HEK293 (cell line): ENCODE data around the gene TEAD2.

Experiments used
- CTCF ChIA-PET: fragments of 350-600 bp; formaldehyde crosslinking; extraction: SDS; loops from one replicate; lab custom pipeline; 2021; ENCODE audit warnings: antibody characterized with exemption; lab: Yijun Ruan, JAX
- POLR2A ChIA-PET: fragments of 300-600 bp; formaldehyde crosslinking; extraction: SDS; loops from one replicate; lab custom pipeline; 2020; ENCODE audit warnings: antibody characterized with exemption, inconsistent platforms; lab: Yijun Ruan, JAX
- H3K27ac ChIP-seq: fragments of 200-500 bp; sonication (Bioruptor generic); 2 replicates; pipeline ENCODE4 v1.5.1; 2014; ENCODE audit warnings: low read depth, low read length, control low read depth, inconsistent platforms; ENCODE audit errors: extremely low read depth
- H3K36me3 ChIP-seq, 2 experiments: fragments of 200-500 bp in 1 of 2; sonication (Bioruptor generic) in 1 of 2; 1 replicate in 1 of 2; 2 replicates in 1 of 2; pipeline ENCODE4 v1.5.1; 2014 to 2017; ENCODE audit warnings: inconsistent platforms in 2 of 2, low read length in 2 of 2; ENCODE audit not compliant: control insufficient read depth in 2 of 2, insufficient read depth in 1 of 2
- H3K4me1 ChIP-seq: fragments of 200-500 bp; sonication (Bioruptor generic); 2 replicates; pipeline ENCODE4 v1.5.1; 2014; ENCODE audit warnings: mild to moderate bottlenecking, low read length, inconsistent platforms; ENCODE audit not compliant: control insufficient read depth, insufficient read depth
- H3K4me3 ChIP-seq: 2 replicates; pipeline ENCODE4 v1.5.1; 2011; ENCODE audit warnings: low read depth, mild to moderate bottlenecking, control low read depth, low read length, moderate library complexity
- H3K9me3 ChIP-seq: fragments of 200-500 bp; sonication (Bioruptor generic); 2 replicates; pipeline ENCODE4 v1.5.1; 2014; ENCODE audit warnings: low read depth, low read length, inconsistent platforms; ENCODE audit not compliant: control insufficient read depth, insufficient read depth
- EGR2 ChIP-seq: fragments of 450-650 bp; formaldehyde crosslinking; IDR thresholded peaks from 2 replicates; pipeline ENCODE4 v1.5.1; 2016; ENCODE audit warnings: low read depth, missing biosample characterization, missing genetic modification characterization
- GLI2 ChIP-seq: fragments of 450-650 bp; formaldehyde crosslinking; IDR thresholded peaks from 2 replicates; pipeline ENCODE4; 2017; ENCODE audit warnings: missing biosample characterization, missing genetic modification characterization, low read depth, borderline replicate concordance
- GLIS2 ChIP-seq: fragments of 450-650 bp; formaldehyde crosslinking; IDR thresholded peaks from 2 replicates; pipeline ENCODE4 v1.5.1; 2016; ENCODE audit warnings: missing biosample characterization, missing genetic modification characterization
- KLF16 ChIP-seq: fragments of 450-650 bp; formaldehyde crosslinking; IDR thresholded peaks from 2 replicates; pipeline ENCODE4 v1.5.1; 2017; ENCODE audit warnings: missing biosample characterization, missing genetic modification characterization
- SP3 ChIP-seq: fragments of 450-650 bp; formaldehyde crosslinking; IDR thresholded peaks from 2 replicates; pipeline ENCODE4 v1.5.1; 2016; ENCODE audit warnings: missing biosample characterization, missing genetic modification characterization
- YY2 ChIP-seq: fragments of 450-650 bp; formaldehyde crosslinking; IDR thresholded peaks from 2 replicates; pipeline ENCODE4 v1.5.1; 2016; ENCODE audit warnings: missing biosample characterization, missing genetic modification characterization
- ZBTB17 ChIP-seq: fragments of 450-650 bp; formaldehyde crosslinking; IDR thresholded peaks from 2 replicates; pipeline ENCODE4 v1.5.1; 2016; ENCODE audit warnings: missing biosample characterization, missing genetic modification characterization
- ZBTB7A ChIP-seq: fragments of 450-650 bp; formaldehyde crosslinking; IDR thresholded peaks from 2 replicates; pipeline ENCODE4 v1.5.1; 2016; ENCODE audit warnings: low read depth, missing biosample characterization, missing genetic modification characterization
- ZNF114 ChIP-seq: fragments of 450-650 bp; formaldehyde crosslinking; IDR thresholded peaks from 2 replicates; pipeline ENCODE4 v1.5.0; 2017; ENCODE audit warnings: missing biosample characterization, missing genetic modification characterization
- ZNF19 ChIP-seq: fragments of 450-650 bp; formaldehyde crosslinking; IDR thresholded peaks from 2 replicates; pipeline ENCODE4; 2016; ENCODE audit warnings: missing biosample characterization, missing genetic modification characterization, low read depth
- ZNF2 ChIP-seq: fragments of 450-650 bp; formaldehyde crosslinking; IDR thresholded peaks from 2 replicates; pipeline ENCODE4 v1.5.1; 2016; ENCODE audit warnings: missing biosample characterization, missing genetic modification characterization
- ZNF266 ChIP-seq: fragments of 450-650 bp; formaldehyde crosslinking; IDR thresholded peaks from 2 replicates; pipeline ENCODE4 v1.5.1; 2016; ENCODE audit warnings: missing biosample characterization, missing genetic modification characterization, low read depth
- ZNF280C ChIP-seq: fragments of 450-650 bp; formaldehyde crosslinking; IDR thresholded peaks from 2 replicates; pipeline ENCODE4 v1.5.1; 2016; ENCODE audit warnings: missing biosample characterization, missing genetic modification characterization
- ZNF366 ChIP-seq: fragments of 450-650 bp; formaldehyde crosslinking; conservative IDR thresholded peaks from 2 replicates; pipeline ENCODE4 v1.5.1; 2016; ENCODE audit warnings: missing biosample characterization, missing genetic modification characterization
- ZNF394 ChIP-seq: fragments of 450-650 bp; formaldehyde crosslinking; IDR thresholded peaks from 2 replicates; pipeline ENCODE4 v1.5.1; 2016; ENCODE audit warnings: missing biosample characterization, missing genetic modification characterization, mild to moderate bottlenecking, moderate library complexity, borderline replicate concordance
- ZNF423 ChIP-seq: fragments of 450-650 bp; formaldehyde crosslinking; IDR thresholded peaks from 2 replicates; pipeline ENCODE4 v1.5.1; 2016; ENCODE audit warnings: missing biosample characterization, missing genetic modification characterization
- ZNF510 ChIP-seq: fragments of 450-650 bp; formaldehyde crosslinking; IDR thresholded peaks from 2 replicates; pipeline ENCODE4 v1.5.1; 2018; ENCODE audit warnings: mild to moderate bottlenecking, missing genetic modification characterization, missing biosample characterization; ENCODE audit not compliant: insufficient replicate concordance
- ZNF560 ChIP-seq: fragments of 450-650 bp; formaldehyde crosslinking; IDR thresholded peaks from 2 replicates; pipeline ENCODE4 v1.5.1; 2017; ENCODE audit warnings: missing biosample characterization, missing genetic modification characterization, borderline replicate concordance
- ZNF596 ChIP-seq: fragments of 450-650 bp; IDR thresholded peaks from 2 replicates; pipeline ENCODE4 v1.5.0; 2018; ENCODE audit warnings: missing biosample characterization, mild to moderate bottlenecking, missing genetic modification characterization, moderate library complexity
- ZNF660 ChIP-seq: fragments of 450-650 bp; IDR thresholded peaks from 2 replicates; pipeline ENCODE4 v1.5.1; 2018; ENCODE audit warnings: missing biosample characterization, mild to moderate bottlenecking, missing genetic modification characterization
- ZNF692 ChIP-seq: fragments of 450-650 bp; formaldehyde crosslinking; IDR thresholded peaks from 2 replicates; pipeline ENCODE4 v1.5.1; 2016; ENCODE audit warnings: missing biosample characterization, missing genetic modification characterization
- ZSCAN18 ChIP-seq: fragments of 450-650 bp; formaldehyde crosslinking; IDR thresholded peaks from 2 replicates; pipeline ENCODE4 v1.5.1; 2016; ENCODE audit warnings: missing biosample characterization, missing genetic modification characterization
- ZSCAN23 ChIP-seq: fragments of 450-650 bp; formaldehyde crosslinking; IDR thresholded peaks from 2 replicates; pipeline ENCODE4 v1.5.1; 2016; ENCODE audit warnings: missing biosample characterization, missing genetic modification characterization

Gene TEAD2

GRCh38 chr19:49355909-49356353 lies 6.3 kb downstream of the TEAD2 start (continued):
- TF ChIP-seq ZNF280C (no peak), ZNF596 (tag by site-specific recombination) (no peak), EGR2 (peak; percentile 15; the same call in 1 of the 2 replicates)

GRCh38 chr19:49349567-49349966 lies 12.6 kb downstream of the TEAD2 start:
- no peak overlapping the region for H3K4me3 ChIP-seq
- ChIA-PET CTCF (interaction anchor here (0.6 to 1.1 kb wide), 4 partner anchors 22 to 35 kb away, joined by 3 to 5 read pairs (median 3); no protein-coding TSS in a partner anchor), POLR2A (interaction anchor here (0.6 kb wide), 1 partner anchor 136 kb away, joined by 4 read pairs; no protein-coding TSS in a partner anchor)
- H3K9me3 ChIP-seq = no peaks in the 10 kb centered on the region
- TF ChIP-seq ZNF692 (no peak), ZNF2 (tag by site-specific recombination) (no peak), ZNF114 (no peak), ZNF266 (tag by site-specific recombination) (no peak), ZNF366 (no peak)
- no peaks in the 10 kb centered on the region for H3K4me1 ChIP-seq
- peaks cover 54 to 80% of the 10 kb centered on the region in 2 experiments for H3K36me3 ChIP-seq
- no peak overlapping the region for H3K27ac ChIP-seq

GRCh38 chr19:49348305-49349189 lies 13.7 kb downstream of the TEAD2 start:
- H3K4me3 ChIP-seq = no peak overlapping the region
- no peak for TF ChIP-seq ZSCAN18 (tag by site-specific recombination)
- TF ChIP-seq ZNF394 (tag by site-specific recombination) = no peak
- TF ChIP-seq GLI2 (tag by site-specific recombination) = no peak
- no peak for TF ChIP-seq YY2 (tag by site-specific recombination)
- TF ChIP-seq KLF16 (tag by site-specific recombination) = no peak
- TF ChIP-seq GLIS2 (tag by site-specific recombination) = no peak
- no peak for TF ChIP-seq ZBTB17 (tag by site-specific recombination)
- no peak for TF ChIP-seq ZNF19
- no peak for TF ChIP-seq ZNF423
- no peak for TF ChIP-seq ZBTB7A (tag by site-specific recombination)
- TF ChIP-seq ZNF660 (tag by site-specific recombination) = no peak
- TF ChIP-seq ZSCAN23 (tag by site-specific recombination) = no peak
- no peak for TF ChIP-seq ZNF560 (tag by site-specific recombination)
- TF ChIP-seq ZNF510 (tag by site-specific recombination) = no peak
- TF ChIP-seq SP3 = no peak
- POLR2A ChIA-PET = interaction anchor here (1.5 kb wide), 1 partner anchor 13 kb away, joined by 4 read pairs; the partner anchor contains the start of gene TEAD2

More at GRCh38 chr19:49348305-49349189, 13.7 kb downstream of the TEAD2 start:
- Histone ChIP-seq H3K4me1 (no peaks in the 10 kb centered on the region), H3K36me3 (peaks cover 49 to 79% of the 10 kb centered on the region in 2 experiments), H3K9me3 (no peaks in the 10 kb centered on the region), H3K27ac (no peak overlapping the region)
- CTCF ChIA-PET = interaction anchor here (0.6 to 2.0 kb wide), 6 partner anchors 17 to 212 kb away, joined by 3 to 11 read pairs (median 4); no protein-coding TSS in a partner anchor
